ENCODE results near the gene CCDC198. TPM values are rescaled to one million over a fixed set of nuclear protein-coding genes. Genes with fewer than 3 reads are reported as not detected.

Gene CCDC198
- total RNA-seq, 1 donor from 2014 or later, result 60.3 TPM

DNA sequence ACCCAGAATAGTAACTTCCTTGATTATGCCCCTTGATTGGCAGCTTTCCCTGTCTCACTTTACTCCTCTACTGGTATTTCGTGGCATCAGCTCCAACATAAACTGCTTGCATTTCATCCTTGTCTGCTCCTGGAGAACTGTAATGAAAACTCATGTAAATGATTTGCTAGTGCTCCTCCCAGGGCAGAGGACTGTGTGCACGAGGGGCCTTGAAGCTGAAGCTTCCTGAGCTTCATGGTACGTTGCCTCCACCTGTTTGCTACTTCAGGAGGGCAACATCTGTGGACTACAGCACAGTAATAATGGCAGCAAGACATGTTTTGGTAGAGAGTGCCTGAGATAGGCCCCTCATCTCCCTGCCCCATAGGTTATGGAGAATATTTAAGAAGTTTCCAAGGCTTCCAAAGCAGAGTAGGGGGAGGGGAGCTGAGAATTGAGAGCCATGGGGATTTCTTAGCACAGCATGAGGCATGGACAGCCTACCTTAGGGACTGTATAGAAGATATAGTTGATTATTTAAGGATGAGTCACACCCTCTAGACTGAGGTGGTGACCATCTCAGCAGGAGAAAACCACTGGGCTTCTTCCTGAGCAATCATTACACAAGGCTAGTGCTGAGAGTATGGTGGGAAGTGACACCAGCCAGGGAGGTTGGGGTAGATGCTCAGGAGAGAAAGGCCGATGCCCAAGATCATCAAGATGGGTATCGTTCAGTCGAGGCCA, 29.5 kb downstream of the CCDC198 start:
- H3K4me3 Mint-ChIP-seq, result no peak overlapping the region
- TF ChIP-seq, protein P1, sequence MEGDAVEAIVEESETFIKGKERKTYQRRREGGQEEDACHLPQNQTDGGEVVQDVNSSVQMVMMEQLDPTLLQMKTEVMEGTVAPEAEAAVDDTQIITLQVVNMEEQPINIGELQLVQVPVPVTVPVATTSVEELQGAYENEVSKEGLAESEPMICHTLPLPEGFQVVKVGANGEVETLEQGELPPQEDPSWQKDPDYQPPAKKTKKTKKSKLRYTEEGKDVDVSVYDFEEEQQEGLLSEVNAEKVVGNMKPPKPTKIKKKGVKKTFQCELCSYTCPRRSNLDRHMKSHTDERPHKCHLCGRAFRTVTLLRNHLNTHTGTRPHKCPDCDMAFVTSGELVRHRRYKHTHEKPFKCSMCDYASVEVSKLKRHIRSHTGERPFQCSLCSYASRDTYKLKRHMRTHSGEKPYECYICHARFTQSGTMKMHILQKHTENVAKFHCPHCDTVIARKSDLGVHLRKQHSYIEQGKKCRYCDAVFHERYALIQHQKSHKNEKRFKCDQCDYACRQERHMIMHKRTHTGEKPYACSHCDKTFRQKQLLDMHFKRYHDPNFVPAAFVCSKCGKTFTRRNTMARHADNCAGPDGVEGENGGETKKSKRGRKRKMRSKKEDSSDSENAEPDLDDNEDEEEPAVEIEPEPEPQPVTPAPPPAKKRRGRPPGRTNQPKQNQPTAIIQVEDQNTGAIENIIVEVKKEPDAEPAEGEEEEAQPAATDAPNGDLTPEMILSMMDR (conservative IDR thresholded peaks at IDR 0.05), result no peak
- no peaks in the 10 kb centered on the region for H3K4me1 Mint-ChIP-seq (ENCODE audit: unreplicated experiment)
- DNase-seq (ENCODE audit: extremely low spot score, unreplicated experiment), result no peak
- H3K27me3 Mint-ChIP-seq, result no peaks in the 10 kb centered on the region
- no peaks in the 10 kb centered on the region for H3K9me3 Mint-ChIP-seq
- H3K27ac Mint-ChIP-seq, result no peak overlapping the region
- no peaks in the 10 kb centered on the region for H3K36me3 Mint-ChIP-seq

DNA sequence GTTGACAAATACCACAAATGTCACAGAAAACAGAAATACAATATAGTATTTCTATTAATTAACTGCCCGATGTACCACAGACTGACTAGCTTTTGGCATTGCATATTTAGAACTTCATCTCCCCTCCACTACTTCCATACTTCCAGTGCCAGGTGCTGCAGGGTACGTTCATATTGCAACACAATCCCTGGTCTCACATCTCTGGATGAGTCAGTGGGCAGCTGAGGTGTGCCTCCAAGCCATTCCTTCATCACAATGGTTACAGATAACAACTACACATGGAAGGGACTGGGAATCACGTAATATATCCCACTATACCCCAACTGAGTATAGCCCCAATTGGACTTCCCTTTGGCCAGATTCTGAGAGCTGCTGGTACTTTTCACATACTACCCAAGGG, 31.1 kb downstream of the CCDC198 start:
- H3K9me3 Mint-ChIP-seq, result no peaks in the 10 kb centered on the region
- TF ChIP-seq, protein P1 (conservative IDR thresholded peaks at IDR 0.05), result no peak
- no peak overlapping the region for H3K4me3 Mint-ChIP-seq
- H3K27me3 Mint-ChIP-seq, result no peaks in the 10 kb centered on the region
- H3K36me3 Mint-ChIP-seq, result no peaks in the 10 kb centered on the region
- no peak overlapping the region for H3K27ac Mint-ChIP-seq
- H3K4me1 Mint-ChIP-seq (ENCODE audit: unreplicated experiment), result no peaks in the 10 kb centered on the region
- DNase-seq (ENCODE audit: extremely low spot score, unreplicated experiment), result no peak

DNA sequence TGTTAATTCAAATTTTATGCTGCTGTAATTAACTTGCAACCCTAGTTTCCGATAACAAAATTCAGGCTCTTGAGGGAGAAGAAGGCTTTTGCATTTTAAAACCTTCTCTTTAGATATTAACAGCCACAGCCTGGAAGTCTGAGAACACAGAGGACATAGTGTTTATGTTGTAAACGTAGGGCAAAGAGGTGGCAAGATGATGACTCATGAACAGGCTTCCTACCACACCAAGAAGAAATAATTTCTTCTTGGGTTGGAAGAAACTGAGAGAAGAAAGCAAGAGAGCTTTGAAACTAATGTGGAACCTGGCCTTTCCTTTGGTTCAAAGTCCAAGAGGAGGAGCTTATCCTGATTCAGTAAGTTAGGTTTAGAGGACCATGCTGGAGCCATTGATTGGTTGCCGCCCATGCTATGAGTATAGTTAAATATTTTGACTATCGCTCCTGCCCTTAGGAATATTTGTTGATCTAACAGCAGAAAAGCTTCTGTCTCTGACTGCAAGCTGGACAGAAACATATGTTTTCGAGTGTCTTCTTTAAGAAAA, 31.8 kb downstream of the CCDC198 start:
- no peaks in the 10 kb centered on the region for H3K9me3 Mint-ChIP-seq
- no peaks in the 10 kb centered on the region for H3K4me1 Mint-ChIP-seq (ENCODE audit: unreplicated experiment)
- no peak for DNase-seq (ENCODE audit: extremely low spot score, unreplicated experiment)
- TF ChIP-seq, protein P1 (conservative IDR thresholded peaks at IDR 0.05), result no peak
- H3K27ac Mint-ChIP-seq, result no peak overlapping the region
- no peaks in the 10 kb centered on the region for H3K27me3 Mint-ChIP-seq
- no peak overlapping the region for H3K4me3 Mint-ChIP-seq
- H3K36me3 Mint-ChIP-seq, result no peaks in the 10 kb centered on the region

DNA sequence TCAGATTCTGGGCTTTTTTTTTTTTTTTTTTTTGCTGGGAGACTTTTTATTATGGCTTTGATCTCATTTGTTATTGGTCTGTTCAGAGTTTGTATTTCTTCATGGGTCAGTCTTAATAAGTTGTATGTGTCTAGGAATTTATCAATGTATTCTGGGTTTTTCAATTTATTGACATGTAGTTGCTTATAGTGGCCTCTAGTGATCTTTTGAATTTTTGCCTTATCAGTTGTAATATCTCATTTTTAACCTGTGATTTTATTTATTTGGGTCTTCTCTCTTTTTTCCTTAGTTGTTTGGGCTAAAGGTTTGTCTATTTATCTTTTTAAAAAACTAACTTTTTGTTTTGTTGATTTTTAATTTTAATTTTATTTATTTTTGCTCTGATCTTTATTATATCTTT, 57.7 kb downstream of the CCDC198 start:
- TF ChIP-seq, protein P1 (conservative IDR thresholded peaks at IDR 0.05), result no peak
- no peaks in the 10 kb centered on the region for H3K4me1 Mint-ChIP-seq (ENCODE audit: unreplicated experiment)
- H3K4me3 Mint-ChIP-seq, result no peak overlapping the region
- DNase-seq (ENCODE audit: extremely low spot score, unreplicated experiment), result no peak
- H3K9me3 Mint-ChIP-seq, result no peaks in the 10 kb centered on the region
- no peaks in the 10 kb centered on the region for H3K36me3 Mint-ChIP-seq
- H3K27ac Mint-ChIP-seq, result no peak overlapping the region
- H3K27me3 Mint-ChIP-seq, result no peaks in the 10 kb centered on the region

DNA sequence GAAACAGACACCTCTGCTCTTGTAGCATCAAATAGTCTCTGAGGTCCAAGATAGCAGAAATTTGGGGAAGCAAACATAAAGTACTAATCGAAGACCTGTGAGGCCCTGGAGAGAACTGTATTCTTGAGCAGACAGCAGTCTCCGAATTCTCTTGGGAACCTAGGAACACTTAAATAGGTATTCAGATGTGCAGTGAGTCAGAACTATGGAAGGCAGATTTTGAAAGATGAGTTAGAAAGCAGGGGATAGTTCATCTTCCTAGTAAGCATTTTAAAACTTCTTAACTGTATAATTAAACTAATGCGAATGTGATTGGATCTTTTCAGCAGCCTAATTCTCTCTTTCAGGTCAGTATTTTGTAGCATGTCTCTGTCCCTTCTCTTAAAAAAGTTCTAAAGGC, 72.7 kb downstream of the CCDC198 start:
- Mint-ChIP-seq H3K9me3 (no peaks in the 10 kb centered on the region), H3K27me3 (no peaks in the 10 kb centered on the region), H3K4me3 (no peak overlapping the region), H3K27ac (no peak overlapping the region), H3K36me3 (no peaks in the 10 kb centered on the region), H3K4me1 (ENCODE audit: unreplicated experiment) (no peaks in the 10 kb centered on the region)
- DNase-seq (ENCODE audit: extremely low spot score, unreplicated experiment), result no peak
- TF ChIP-seq, protein P1 (conservative IDR thresholded peaks at IDR 0.05), result no peak

Measured in type B pancreatic cell (in vitro differentiated cells).